GM04503 (cell line): ENCODE results near the gene HJURP.
"Not testable (repeated sequence)": the region's sequence is repeated elsewhere in the genome, so short reads cannot be mapped to it uniquely, and the experiment has no call there.

Source experiments
- DNase-seq: peaks from one replicate; pipeline ENCODE4 v3.0.0-alpha.2; 2012; ENCODE audit warnings: low read depth

Gene HJURP

DNA sequence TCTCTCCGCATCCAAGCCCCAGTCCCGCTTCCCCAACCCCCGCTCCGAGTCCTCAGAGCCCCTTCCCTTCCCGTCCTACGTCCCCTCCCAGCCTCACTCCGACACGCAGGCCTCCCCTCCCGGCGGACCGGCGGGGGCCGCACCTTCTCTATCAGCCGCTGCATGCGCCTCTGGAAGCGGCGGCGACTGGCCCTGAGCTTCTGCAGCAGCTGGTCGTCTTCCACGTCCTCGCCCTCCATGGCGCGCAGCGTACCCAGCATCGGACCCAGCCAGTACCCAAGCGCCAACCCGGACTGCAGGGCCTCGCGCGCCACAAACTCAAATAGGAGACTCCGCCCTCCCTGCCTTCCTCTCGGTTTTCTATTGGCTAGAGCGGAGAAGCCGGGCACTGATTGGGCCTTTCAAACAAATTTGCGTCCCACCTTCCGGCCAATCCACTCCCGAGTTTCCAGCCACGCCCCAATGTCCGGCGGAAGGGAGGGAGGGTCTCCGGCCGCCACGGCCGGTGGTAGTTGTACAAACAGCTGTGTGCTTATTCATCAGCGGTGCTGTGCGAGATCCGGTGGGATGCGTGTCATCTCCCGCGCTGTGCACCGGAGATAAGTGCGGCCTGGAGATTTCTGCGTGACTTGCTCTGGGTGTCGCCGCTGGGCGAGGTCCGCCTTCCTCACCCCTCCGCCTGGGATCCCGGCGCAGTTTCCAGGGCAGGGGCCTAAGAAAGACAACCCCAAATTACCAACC is at the start of gene HJURP:
HJURP (minus strand) TSS at position 295 of the 741 bp plus-strand sequence; CDS start at position 260, 35 bp downstream.
- peak; percentile 69 for DNase-seq

GRCh38 chr2:233901884-233902283 is 47.5 kb upstream of the HJURP start:
- DNase-seq: no peak

GRCh38 chr2:233901367-233901766 is 47.0 kb upstream of the HJURP start:
- no peak for DNase-seq

- DNase-seq: not testable (repeated sequence)
Measured at GRCh38 chr2:233896253-233896652, 41.9 kb upstream of the HJURP start.

DNA sequence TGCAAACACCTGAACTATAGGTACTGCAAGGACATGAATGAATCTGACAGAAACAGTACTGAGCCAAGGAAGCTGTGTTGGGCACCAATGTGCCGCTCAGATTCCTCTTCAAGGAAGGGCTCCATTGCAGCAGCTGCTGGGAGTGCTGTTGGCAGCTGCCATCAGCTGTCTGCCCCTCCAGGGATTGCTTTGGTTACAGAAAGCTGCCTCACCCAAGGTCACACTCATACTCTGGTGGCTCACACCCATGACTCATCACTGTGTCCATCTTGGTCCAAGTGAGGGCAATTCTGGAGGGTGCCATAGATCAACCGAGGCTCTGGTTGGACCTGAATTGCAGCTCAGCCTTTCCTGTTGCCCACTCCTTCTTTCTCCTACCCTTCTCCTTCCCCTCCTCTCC is 38.5 kb upstream of the HJURP start:
- DNase-seq: no peak

DNA sequence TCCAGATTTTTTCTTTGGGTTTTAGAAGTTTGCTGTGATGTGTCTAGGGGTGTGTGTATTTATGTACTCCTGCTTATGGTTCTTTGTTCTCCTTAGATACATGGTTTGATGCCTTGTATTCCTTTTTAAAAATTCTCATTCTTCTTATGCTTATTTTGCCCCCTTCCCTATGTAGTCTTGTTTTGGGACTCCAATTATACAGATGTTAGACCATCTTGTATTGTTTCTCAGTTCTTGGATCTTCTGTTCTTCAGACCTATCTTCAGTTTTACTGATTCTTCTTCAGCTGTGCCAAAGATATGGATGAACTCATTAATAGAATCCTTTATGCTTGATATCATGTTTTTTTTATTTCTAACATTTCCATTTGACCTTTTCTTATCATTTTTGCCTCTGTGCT is 28.0 kb upstream of the HJURP start:
- no peak for DNase-seq

DNA sequence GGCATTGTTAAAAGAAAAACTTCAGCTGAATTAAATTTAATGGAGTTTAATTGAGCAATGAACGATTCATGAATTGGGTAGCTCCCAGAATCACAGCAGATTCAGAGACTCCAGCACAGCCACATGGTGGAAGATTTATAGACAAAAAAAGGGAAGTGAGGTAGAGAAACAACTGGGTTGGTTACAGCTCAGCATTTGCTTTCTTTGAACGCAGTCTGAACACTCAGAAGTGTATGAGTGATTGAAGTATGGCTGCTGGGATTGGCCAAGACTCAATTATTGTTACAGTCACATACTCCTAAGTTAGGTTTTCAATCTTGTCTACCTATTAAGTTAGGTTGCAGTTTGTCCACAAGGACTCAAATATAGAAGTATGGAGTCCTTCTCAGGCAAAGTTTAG is 17.8 kb upstream of the HJURP start:
- DNase-seq: not testable (repeated sequence)

DNA sequence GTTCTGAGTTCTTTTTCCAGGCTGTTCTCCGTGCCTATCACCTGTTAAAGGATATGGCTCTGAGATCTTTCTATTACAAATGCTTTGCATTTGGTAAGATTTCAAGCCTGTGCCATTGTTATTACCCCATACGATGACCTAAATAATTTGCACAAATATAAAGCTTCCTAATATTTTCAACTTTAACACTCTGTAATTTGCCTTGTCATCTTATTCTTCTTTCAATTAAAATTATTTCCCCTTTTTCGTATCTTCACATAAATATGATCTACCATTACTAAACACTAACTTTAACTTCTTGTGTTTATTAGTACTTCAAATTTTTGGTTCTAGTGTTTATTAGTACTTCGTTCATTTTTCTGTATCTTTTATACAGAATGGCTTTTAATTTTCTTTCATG is 17.1 kb upstream of the HJURP start:
- no peak for DNase-seq

GRCh38 chr2:233867993-233868532 is 13.7 kb upstream of the HJURP start, which contains the start of gene MSL3B:
TSS of gene MSL3B (minus strand) at chr2:233868386.
- DNase-seq: peak; percentile 10

- DNase-seq: no peak
Measured at GRCh38 chr2:233866479-233866878, 12.1 kb upstream of the HJURP start.

- no peak for DNase-seq
Measured at GRCh38 chr2:233865838-233866237, 11.5 kb upstream of the HJURP start.

GRCh38 chr2:233862261-233862768 is 8.0 kb upstream of the HJURP start:
- DNase-seq: no peak

GRCh38 chr2:233858331-233858730 is 4.0 kb upstream of the HJURP start:
- DNase-seq: no peak

- DNase-seq: no peak
Measured at GRCh38 chr2:233857511-233858141, 3.3 kb upstream of the HJURP start.

DNA sequence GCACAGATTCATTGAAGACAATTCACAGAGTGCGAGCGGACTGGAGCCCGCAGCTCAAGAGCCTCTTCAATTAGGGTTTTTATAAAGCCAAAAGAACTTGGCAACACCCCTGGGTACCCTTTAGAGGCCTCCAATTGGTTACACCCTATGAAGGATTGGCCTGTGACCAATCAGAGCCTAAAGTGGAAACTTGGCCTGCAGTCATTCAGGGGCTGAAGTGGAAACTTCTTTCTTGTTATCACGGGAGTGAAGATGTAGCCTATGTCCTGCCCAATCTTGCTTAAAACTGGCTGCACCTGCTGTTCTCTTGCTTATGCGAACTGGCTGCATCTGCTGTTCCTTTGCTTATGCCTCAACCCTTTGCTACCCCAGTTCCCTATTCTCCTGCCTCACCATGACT is 1.8 kb upstream of the HJURP start:
- no peak for DNase-seq

- no peak for DNase-seq
Measured at GRCh38 chr2:233855345-233855744, 1.0 kb upstream of the HJURP start.

GRCh38 chr2:233853883-233854240 is 473 bp downstream of the HJURP start:
- no peak for DNase-seq

GRCh38 chr2:233853353-233853752 is 982 bp downstream of the HJURP start:
- no peak for DNase-seq

DNA sequence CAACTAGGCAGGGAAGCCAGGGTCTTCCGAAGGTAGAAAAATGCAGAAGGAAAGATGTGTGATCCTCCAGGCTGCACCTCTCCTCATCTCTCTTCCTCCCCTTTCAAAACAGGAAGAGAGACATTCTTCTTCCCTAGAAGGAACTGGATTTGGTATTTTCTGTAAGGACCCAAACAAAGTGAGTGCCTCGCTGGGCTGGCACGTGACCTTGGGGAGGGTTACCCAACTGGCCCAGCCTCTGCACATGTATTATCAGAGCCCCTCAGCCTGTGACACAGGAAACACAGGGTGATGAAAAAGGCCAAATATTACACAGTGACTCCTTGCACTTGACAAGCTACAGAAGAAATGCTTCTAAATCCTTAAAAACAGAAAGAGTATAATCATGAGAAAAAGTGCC is 2.3 kb downstream of the HJURP start:
- no peak for DNase-seq

DNA sequence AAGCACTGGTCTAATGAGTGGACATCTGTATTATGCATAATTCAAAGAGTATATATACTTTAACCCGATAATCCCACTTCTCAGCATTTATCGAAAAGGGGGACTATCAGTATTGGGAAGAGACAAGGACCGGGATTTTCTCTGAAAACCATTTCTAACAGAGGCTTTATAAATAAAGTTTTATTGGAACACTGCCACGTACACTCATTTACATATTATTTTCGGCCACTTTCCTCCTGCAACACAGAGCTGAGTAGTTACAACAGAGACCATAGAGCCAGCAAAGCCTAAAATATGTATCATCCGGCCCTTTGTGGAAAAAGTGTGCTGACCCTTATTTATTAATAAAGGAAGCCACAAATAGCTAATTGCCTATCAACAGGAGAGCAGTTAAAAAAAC is 3.2 kb downstream of the HJURP start:
- no peak for DNase-seq

DNA sequence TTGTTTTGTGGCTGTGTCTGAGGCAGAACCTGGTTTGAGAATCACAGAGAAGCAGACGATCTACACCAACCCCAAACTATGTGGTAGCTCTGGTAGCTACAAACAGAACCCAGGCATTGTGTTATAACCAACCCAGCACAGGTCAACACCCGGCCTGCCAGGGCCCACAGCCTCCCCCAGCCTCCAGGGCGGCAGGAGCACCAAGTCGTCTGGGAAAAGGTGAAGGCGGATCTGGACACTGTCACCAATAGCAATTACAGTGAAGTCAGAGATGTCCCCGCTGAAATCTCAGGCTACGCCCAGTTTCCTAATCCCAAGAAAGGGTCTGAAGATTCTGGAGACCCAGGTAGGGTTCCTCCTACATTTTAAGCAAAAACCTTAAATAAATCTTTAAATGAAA is 3.6 kb downstream of the HJURP start:
- no peak for DNase-seq

- no peak for DNase-seq
Measured at GRCh38 chr2:233849607-233850271, 4.6 kb downstream of the HJURP start.

DNA sequence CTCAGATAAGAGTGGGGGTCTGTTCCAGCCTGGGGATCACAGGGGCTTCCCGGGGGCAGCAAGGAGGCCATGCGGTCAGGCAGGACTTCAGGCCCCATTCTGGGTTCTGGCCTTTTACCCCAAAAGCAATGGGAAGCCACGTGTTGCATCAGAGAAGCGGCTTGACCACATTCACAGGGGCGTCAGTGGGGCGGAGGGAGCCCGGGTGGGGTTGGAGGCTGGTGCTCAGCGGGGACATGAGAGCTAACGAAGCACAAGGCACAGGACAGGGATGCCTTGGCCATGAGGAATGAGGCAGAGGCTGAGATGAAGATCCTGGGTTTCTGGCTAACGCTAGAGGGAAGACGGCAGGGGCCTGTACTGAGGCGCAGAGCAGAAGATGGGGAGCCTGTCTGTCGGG is 6.1 kb downstream of the HJURP start:
- no peak for DNase-seq
